ENCODE measurements around the gene AHCYL2. TPM values are rescaled to one million over a fixed set of nuclear protein-coding genes. Genes with fewer than 3 reads are reported as not detected.

AHCYL2 gene
- total and polyA plus RNA-seq, 2 experiments from 2014 or later = 7.8 to 29.4 TPM

DNA sequence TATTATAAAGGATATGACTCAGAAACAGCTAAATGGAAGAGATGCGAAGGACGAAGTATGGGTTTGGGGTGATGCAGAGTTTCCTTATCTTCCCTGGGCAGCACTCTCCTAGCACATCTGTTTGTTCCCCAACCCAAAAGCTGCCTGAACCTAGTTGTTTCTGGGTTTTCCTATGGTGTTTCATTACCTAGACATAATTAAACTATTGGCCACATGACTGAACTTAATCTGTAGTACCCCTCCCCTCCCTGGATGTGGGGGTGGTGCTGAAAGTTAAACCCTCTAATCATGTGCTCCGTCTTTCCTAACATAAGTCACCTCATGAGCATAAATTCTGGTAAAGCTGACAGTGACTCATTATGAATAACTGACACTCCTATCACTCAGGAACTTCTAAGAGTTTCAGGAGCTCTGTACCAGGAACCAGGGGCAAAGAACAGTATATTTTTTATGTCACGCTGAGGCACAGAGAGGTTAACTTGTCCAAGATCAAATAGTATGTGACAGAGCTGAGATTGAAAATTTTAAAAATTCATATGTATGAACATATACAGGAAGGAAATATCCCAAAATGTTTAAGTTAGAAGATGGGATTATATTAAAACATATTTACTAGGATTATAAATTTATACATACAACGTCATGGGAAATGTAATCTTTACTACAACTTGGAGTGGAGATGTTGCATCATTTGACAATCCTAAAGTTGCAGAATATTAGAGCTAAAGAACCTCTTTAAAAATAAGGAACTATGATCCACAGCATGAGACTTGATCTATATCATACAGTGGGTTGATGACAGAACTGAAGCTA lies 214.2 kb downstream of the AHCYL2 start:
- H3K9me2 ChIP-seq (ENCODE audit: insufficient read depth) = no peaks in the 10 kb centered on the region
- H3K27me3 ChIP-seq (ENCODE audit: insufficient read depth) = peaks cover 13% of the 10 kb centered on the region
- H3K4me1 ChIP-seq (ENCODE audit: insufficient read depth) = peaks cover 5% of the 10 kb centered on the region; the same call in 1 of the 2 replicates
- H3K4me3 Mint-ChIP-seq = no peak overlapping the region
- TF ChIP-seq REST (IDR thresholded peaks at IDR 0.05; ENCODE audit: unreplicated experiment) (no peak), JUNB (IDR thresholded peaks at IDR 0.05; ENCODE audit: unreplicated experiment) (no peak), EZH2 (IDR thresholded peaks at IDR 0.05; ENCODE audit: low read depth, unreplicated experiment) (no peak), STAT1 (IDR thresholded peaks at IDR 0.05; ENCODE audit: unreplicated experiment) (no peak), EZH2phosphoT487 (IDR thresholded peaks at IDR 0.05; ENCODE audit: unreplicated experiment) (no peak), CREB1 (CRISPR knock-in tag; IDR thresholded peaks at IDR 0.05; ENCODE audit: low read depth) (no peak), ZNF462 (CRISPR knock-in tag; IDR thresholded peaks at IDR 0.05) (no peak), ZNF114 (CRISPR knock-in tag; IDR thresholded peaks at IDR 0.05) (no peak), ETS1 (IDR thresholded peaks at IDR 0.05) (no peak), NANOG (IDR thresholded peaks at IDR 0.05; ENCODE audit: borderline replicate concordance) (no peak), ZNF331 (CRISPR knock-in tag; IDR thresholded peaks at IDR 0.05; ENCODE audit: low read depth) (no peak), POLR2AphosphoS5 (IDR thresholded peaks at IDR 0.05; ENCODE audit: low read depth) (no peak)
- TF ChIP-seq, protein P1, sequence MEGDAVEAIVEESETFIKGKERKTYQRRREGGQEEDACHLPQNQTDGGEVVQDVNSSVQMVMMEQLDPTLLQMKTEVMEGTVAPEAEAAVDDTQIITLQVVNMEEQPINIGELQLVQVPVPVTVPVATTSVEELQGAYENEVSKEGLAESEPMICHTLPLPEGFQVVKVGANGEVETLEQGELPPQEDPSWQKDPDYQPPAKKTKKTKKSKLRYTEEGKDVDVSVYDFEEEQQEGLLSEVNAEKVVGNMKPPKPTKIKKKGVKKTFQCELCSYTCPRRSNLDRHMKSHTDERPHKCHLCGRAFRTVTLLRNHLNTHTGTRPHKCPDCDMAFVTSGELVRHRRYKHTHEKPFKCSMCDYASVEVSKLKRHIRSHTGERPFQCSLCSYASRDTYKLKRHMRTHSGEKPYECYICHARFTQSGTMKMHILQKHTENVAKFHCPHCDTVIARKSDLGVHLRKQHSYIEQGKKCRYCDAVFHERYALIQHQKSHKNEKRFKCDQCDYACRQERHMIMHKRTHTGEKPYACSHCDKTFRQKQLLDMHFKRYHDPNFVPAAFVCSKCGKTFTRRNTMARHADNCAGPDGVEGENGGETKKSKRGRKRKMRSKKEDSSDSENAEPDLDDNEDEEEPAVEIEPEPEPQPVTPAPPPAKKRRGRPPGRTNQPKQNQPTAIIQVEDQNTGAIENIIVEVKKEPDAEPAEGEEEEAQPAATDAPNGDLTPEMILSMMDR (conservative IDR thresholded peaks at IDR 0.05; ENCODE audit: low read depth in 2 of 2) = no peak
- no peak overlapping the region for H3K27ac Mint-ChIP-seq
- no peaks in the 10 kb centered on the region for H3K27me3 Mint-ChIP-seq (ENCODE audit: insufficient read depth, low read depth, poor library complexity)
- H3K79me2 ChIP-seq (replicated peaks; ENCODE audit: insufficient read depth) = peaks cover 13% of the 10 kb centered on the region; the same call in 1 of the 2 replicates
- H3K27ac ChIP-seq (ENCODE audit: low read depth) = no peak overlapping the region
- H3K4me1 Mint-ChIP-seq = peaks cover 11% of the 10 kb centered on the region; the same call in 2 of the 3 replicates
- ATAC-seq = no peak
- no peak overlapping the region for H2AFZ ChIP-seq
- H3K36me3 Mint-ChIP-seq (ENCODE audit: low read depth) = peaks cover 6% of the 10 kb centered on the region
- H3F3A ChIP-seq (replicated peaks; ENCODE audit: low read depth) = no peaks in the 10 kb centered on the region
- H4K20me1 ChIP-seq (replicated peaks; ENCODE audit: insufficient read depth) = peaks cover 24% of the 10 kb centered on the region
- no peaks in the 10 kb centered on the region for H3K9me3 Mint-ChIP-seq
- H3K4me2 ChIP-seq = no peak overlapping the region
- H3K36me3 ChIP-seq (ENCODE audit: insufficient read depth) = peaks cover 4% of the 10 kb centered on the region; the same call in 1 of the 2 replicates
- no peak overlapping the region for H3K4me3 ChIP-seq
- no peak for DNase-seq (ENCODE audit: low spot score)

Measured in GM23338 (cell line).